ENCODE results near the gene TPM1. TPM values are rescaled to one million over a fixed set of nuclear protein-coding genes. Genes with fewer than 3 reads are reported as not detected.

The TPM1 gene
- total and polyA plus RNA-seq, 9 of the 15 experiments (the other 6 are each of a cell fraction or from before 2014, with no cell fraction given), result 8.1 to 53.9 (median 43.1) TPM

DNA sequence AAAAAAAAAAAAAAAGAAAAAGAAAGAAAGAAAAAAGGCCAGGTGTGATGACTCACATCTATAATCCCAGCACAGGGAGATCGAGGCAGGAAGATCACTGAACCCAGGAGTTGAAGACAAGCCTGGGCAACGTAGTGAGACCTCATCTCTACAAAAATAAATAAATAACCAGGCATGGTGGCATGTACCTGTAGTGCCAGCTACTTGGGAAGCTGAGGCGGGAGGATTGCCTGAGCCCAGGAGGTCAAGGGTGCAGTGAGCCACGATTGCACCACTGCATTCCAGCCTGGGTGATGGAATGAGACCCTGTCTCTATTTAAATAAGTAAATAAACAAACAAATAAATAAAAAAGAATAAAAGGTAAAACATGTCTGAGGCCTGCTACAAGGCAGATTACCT is 39.8 kb downstream of the TPM1 start (continued):
- TF ChIP-seq, protein P1, sequence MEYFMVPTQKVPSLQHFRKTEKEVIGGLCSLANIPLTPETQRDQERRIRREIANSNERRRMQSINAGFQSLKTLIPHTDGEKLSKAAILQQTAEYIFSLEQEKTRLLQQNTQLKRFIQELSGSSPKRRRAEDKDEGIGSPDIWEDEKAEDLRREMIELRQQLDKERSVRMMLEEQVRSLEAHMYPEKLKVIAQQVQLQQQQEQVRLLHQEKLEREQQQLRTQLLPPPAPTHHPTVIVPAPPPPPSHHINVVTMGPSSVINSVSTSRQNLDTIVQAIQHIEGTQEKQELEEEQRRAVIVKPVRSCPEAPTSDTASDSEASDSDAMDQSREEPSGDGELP (CRISPR knock-in tag; IDR thresholded peaks at IDR 0.05; ENCODE audit: borderline replicate concordance), result no peak

DNA sequence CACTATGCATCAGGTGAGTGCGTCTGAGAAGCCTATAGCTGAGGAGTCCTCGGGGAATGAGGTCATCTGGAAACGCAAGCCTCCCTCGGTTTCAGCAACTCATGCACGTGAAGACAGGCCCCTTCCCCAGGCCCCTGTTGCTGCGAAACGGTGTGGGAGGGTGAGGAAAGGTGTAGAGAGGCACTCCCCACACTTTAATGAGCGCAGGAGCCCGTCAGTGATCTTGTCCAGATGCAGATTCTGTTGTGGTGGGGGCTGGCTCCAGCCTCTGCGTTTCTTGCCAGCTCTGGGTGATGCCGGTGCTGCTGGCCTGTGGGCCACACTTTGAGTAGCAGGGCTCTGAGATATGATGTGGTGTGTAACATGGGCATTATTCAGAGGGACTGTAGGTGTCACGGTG is 40.5 kb downstream of the TPM1 start:
- peak overlapping the region in 1 of 2 experiments; percentile 32; a peak in 1 of 4 replicates for H3K9ac ChIP-seq (ENCODE audit: insufficient read depth in 1 of 2, low read depth in 2 of 2, low read length in 2 of 2)
- POLR2A ChIA-PET, result interaction anchor here (0.6 kb wide), 3 partner anchors 10 to 736 kb away, joined by 3 to 5 read pairs (median 3); no protein-coding TSS in a partner anchor

More for the DNA sequence above, 40.5 kb downstream of the TPM1 start:
- ATAC-seq (peak; percentile 23), FAIRE-seq (no peak), DNase-seq (ENCODE audit: extremely low read depth in 1 of 4, low spot score in 3 of 4) (no peak)
- no peak for TF ChIP-seq NCOR1 (IDR thresholded peaks at IDR 0.05)
- 0 out of 2 replicates have a peak, but pooled peaks have one; percentile 11 for TF ChIP-seq BHLHE40 (IDR thresholded peaks at IDR 0.05; ENCODE audit: low read length)
- TF ChIP-seq ATF3 (IDR thresholded peaks at IDR 0.05), result 0 out of 2 replicates have a peak, but pooled peaks have one; percentile 26
- no peak for TF ChIP-seq ATF3 (CRISPR knock-in tag; conservative IDR thresholded peaks at IDR 0.05)
- H2AFZ ChIP-seq (ENCODE audit: low read depth, low read length), result peak overlapping the region; percentile 69
- H3K4me2 ChIP-seq (ENCODE audit: insufficient read depth, low read length), result no peak overlapping the region
- CTCF ChIA-PET (ENCODE audit: low intra/inter-chr PET ratio), result no interaction called here
- H3K4me3 ChIP-seq, result no peak overlapping the region
- H3K9me1 ChIP-seq (ENCODE audit: control insufficient read depth, insufficient read depth, low read length), result no peaks in the 10 kb centered on the region
- H3K36me3 ChIP-seq (ENCODE audit: control insufficient read depth, insufficient read depth, low read length), result no peaks in the 10 kb centered on the region
- intact Hi-C loops (cut with micrococcal nuclease) (no loop called here), in situ Hi-C loops (cut with MboI) (loop anchor here (5.0 kb wide), 1 partner anchor 36 kb away; no protein-coding TSS in a partner anchor)
- H3K27me3 ChIP-seq (ENCODE audit: control insufficient read depth in 2 of 2, insufficient read depth in 2 of 2, low read length in 2 of 2), result no peaks in the 10 kb centered on the region
- H3K79me2 ChIP-seq (ENCODE audit: control insufficient read depth, insufficient read depth, low read length), result no peaks in the 10 kb centered on the region
- H4K20me1 ChIP-seq (replicated peaks; ENCODE audit: control insufficient read depth, insufficient read depth, low read length), result no peaks in the 10 kb centered on the region
- no TSS peak for BruUV-seq (replicated peaks)
- H3K4me1 ChIP-seq (replicated peaks in 1 of 2; ENCODE audit: control insufficient read depth in 2 of 2, insufficient read depth in 2 of 2, low read length in 2 of 2), result peaks cover 7 to 13% of the 10 kb centered on the region in 2 experiments; a peak in 3 of 5 replicates
- WGBS (ENCODE audit: insufficient coverage, low coverage, missing lambda C conversion rate), result 24% methylated on average over 12 of the region's 12 CpGs
- H3K9me3 ChIP-seq (replicated peaks; ENCODE audit: control insufficient read depth, insufficient read depth, low read depth, low read length), result no peaks in the 10 kb centered on the region
- H3K27ac ChIP-seq (ENCODE audit: extremely low read depth, low read depth, low read length), result no peak overlapping the region
